HepG2 (cell line): ENCODE results near the gene SDCCAG8.

Source experiments
- CBX5 ChIP-seq: sonication (generic); formaldehyde crosslinking; IDR thresholded peaks from 2 replicates; pipeline ENCODE4 v1.4.0; 2020; ENCODE audit warnings: missing genetic modification reagents, borderline replicate concordance
- HOMEZ ChIP-seq: IDR thresholded peaks from 2 replicates; pipeline ENCODE4 v1.6.1; 2016; ENCODE audit warnings: low read depth
- IRF1 ChIP-seq: sonication (generic); formaldehyde crosslinking; IDR thresholded peaks from 2 replicates; pipeline ENCODE4 v1.4.0; 2020; ENCODE audit warnings: low read depth, mild to moderate bottlenecking, missing genetic modification reagents
- ZNF124 ChIP-seq: sonication (generic); formaldehyde crosslinking; IDR thresholded peaks from 2 replicates; pipeline ENCODE4 v1.4.0; 2020; ENCODE audit warnings: missing genetic modification reagents
- ZNF629 ChIP-seq: sonication (generic); formaldehyde crosslinking; conservative IDR thresholded peaks from 2 replicates; pipeline ENCODE4 v1.5.0; 2020; ENCODE audit warnings: missing genetic modification reagents
- TF ChIP-seq, protein P1 (sequence below): sonication (generic); formaldehyde crosslinking; IDR thresholded peaks from 2 replicates; pipeline ENCODE4 v1.4.0; 2020; ENCODE audit warnings: missing genetic modification reagents
- TF ChIP-seq, protein P2 (sequence below): sonication (generic); formaldehyde crosslinking; IDR thresholded peaks from 2 replicates; pipeline ENCODE4 v1.5.0; 2020; ENCODE audit warnings: mild to moderate bottlenecking, missing genetic modification reagents, moderate library complexity

- no peak for TF ChIP-seq ZNF124 (CRISPR knock-in tag)
- TF ChIP-seq, protein P1, sequence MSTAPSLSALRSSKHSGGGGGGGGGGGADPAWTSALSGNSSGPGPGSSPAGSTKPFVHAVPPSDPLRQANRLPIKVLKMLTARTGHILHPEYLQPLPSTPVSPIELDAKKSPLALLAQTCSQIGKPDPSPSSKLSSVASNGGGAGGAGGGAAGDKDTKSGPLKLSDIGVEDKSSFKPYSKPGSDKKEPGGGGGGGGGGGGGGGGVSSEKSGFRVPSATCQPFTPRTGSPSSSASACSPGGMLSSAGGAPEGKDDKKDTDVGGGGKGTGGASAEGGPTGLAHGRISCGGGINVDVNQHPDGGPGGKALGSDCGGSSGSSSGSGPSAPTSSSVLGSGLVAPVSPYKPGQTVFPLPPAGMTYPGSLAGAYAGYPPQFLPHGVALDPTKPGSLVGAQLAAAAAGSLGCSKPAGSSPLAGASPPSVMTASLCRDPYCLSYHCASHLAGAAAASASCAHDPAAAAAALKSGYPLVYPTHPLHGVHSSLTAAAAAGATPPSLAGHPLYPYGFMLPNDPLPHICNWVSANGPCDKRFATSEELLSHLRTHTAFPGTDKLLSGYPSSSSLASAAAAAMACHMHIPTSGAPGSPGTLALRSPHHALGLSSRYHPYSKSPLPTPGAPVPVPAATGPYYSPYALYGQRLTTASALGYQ (CRISPR knock-in tag), result no peak
- TF ChIP-seq HOMEZ (CRISPR knock-in tag), result no peak
- TF ChIP-seq, protein P2, sequence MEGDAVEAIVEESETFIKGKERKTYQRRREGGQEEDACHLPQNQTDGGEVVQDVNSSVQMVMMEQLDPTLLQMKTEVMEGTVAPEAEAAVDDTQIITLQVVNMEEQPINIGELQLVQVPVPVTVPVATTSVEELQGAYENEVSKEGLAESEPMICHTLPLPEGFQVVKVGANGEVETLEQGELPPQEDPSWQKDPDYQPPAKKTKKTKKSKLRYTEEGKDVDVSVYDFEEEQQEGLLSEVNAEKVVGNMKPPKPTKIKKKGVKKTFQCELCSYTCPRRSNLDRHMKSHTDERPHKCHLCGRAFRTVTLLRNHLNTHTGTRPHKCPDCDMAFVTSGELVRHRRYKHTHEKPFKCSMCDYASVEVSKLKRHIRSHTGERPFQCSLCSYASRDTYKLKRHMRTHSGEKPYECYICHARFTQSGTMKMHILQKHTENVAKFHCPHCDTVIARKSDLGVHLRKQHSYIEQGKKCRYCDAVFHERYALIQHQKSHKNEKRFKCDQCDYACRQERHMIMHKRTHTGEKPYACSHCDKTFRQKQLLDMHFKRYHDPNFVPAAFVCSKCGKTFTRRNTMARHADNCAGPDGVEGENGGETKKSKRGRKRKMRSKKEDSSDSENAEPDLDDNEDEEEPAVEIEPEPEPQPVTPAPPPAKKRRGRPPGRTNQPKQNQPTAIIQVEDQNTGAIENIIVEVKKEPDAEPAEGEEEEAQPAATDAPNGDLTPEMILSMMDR, result 0 out of 2 replicates have a peak, but pooled peaks have one; percentile 21
- TF ChIP-seq CBX5 (CRISPR knock-in tag), result no peak
- no peak for TF ChIP-seq ZNF629 (CRISPR knock-in tag)
- TF ChIP-seq IRF1 (CRISPR knock-in tag), result no peak
These were observed 227.4 kb downstream of the SDCCAG8 start for GRCh38 chr1:243483071-243483771.
